Stimulated activated naive B cell treated with anti-CD40 and anti-IgM and Interleukin-4, amounts not matched to agents 10 μg/mL and 1 μg/mL and 100 μg/mL, for 72 hours (primary cell): ENCODE data around the gene SRP14.
A peak's percentile ranks its signal among the peaks of the same experiment; 100 is the strongest.
"Not testable (repeated sequence)": the region's sequence is repeated elsewhere in the genome, so short reads cannot be mapped to it uniquely, and the experiment has no call there.

Source experiments
- ATAC-seq, 2 donors: fragments of 150-1000 bp; cut with Tn5 transposase; replicated peaks; 2 replicates each; pipeline ENCODE4 v1.10.0; 2021; ENCODE audit warnings: moderate library complexity in 1 of 2
- DNase-seq: peaks from one replicate; pipeline ENCODE4 v3.0.0; 2021
- H3K27ac Mint-ChIP-seq: one replicate; pipeline ENCODE4 v1.8.0; 2022; ENCODE audit warnings: mild to moderate bottlenecking, mixed read lengths
- H3K27me3 Mint-ChIP-seq, 2 donors: one replicate each; pipeline ENCODE4 v1.8.0; 2022; ENCODE audit warnings: mixed read lengths in 2 of 2
- H3K36me3 Mint-ChIP-seq, 2 donors: one replicate each; pipeline ENCODE4 v1.8.0; 2022; ENCODE audit warnings: mixed read lengths in 2 of 2, mild to moderate bottlenecking in 1 of 2
- H3K4me1 Mint-ChIP-seq, 2 donors: one replicate each; pipeline ENCODE4 v1.8.0; 2022; ENCODE audit warnings: mixed read lengths in 2 of 2, mild to moderate bottlenecking in 1 of 2
- H3K4me3 Mint-ChIP-seq, 2 donors: one replicate each; pipeline ENCODE4 v1.8.0; 2022; ENCODE audit warnings: mild to moderate bottlenecking in 2 of 2, mixed read lengths in 2 of 2, moderate library complexity in 1 of 2
- H3K9me3 Mint-ChIP-seq, 2 donors: one replicate each; pipeline ENCODE4 v1.8.0; 2022; ENCODE audit warnings: mixed read lengths in 2 of 2, mild to moderate bottlenecking in 1 of 2

The SRP14 gene

GRCh38 chr15:40073716-40074490, 34.9 kb upstream of the SRP14 start:
- Mint-ChIP-seq H3K4me1 (peaks cover 27 to 40% of the 10 kb centered on the region in 2 donors), H3K27ac (peak overlapping the region; percentile 80), H3K4me3 (peak overlapping the region; percentile 72 to 75)
- not testable (repeated sequence) for H3K27me3 Mint-ChIP-seq, H3K36me3 Mint-ChIP-seq, ATAC-seq, DNase-seq, H3K9me3 Mint-ChIP-seq

GRCh38 chr15:40072216-40072990, 33.4 kb upstream of the SRP14 start:
- DNase-seq (no peak), ATAC-seq (no peak)
- no peaks in the 10 kb centered on the region for H3K9me3 Mint-ChIP-seq
- peaks cover 31 to 41% of the 10 kb centered on the region in 2 donors for H3K4me1 Mint-ChIP-seq
- H3K27ac Mint-ChIP-seq = peak overlapping the region; percentile 4
- H3K27me3 Mint-ChIP-seq = no peaks in the 10 kb centered on the region
- no peak overlapping the region for H3K4me3 Mint-ChIP-seq
- H3K36me3 Mint-ChIP-seq = peaks cover 0 to 10% of the 10 kb centered on the region in 2 donors

GRCh38 chr15:40070608-40071218, 31.7 kb upstream of the SRP14 start:
- Mint-ChIP-seq H3K36me3 (peaks cover 0 to 10% of the 10 kb centered on the region in 2 donors), H3K4me1 (peaks cover 31 to 41% of the 10 kb centered on the region in 2 donors), H3K27me3 (no peaks in the 10 kb centered on the region), H3K4me3 (no peak overlapping the region), H3K27ac (no peak overlapping the region), H3K9me3 (no peaks in the 10 kb centered on the region)
- ATAC-seq (no peak), DNase-seq (no peak)

GRCh38 chr15:40070166-40070557, 31.2 kb upstream of the SRP14 start:
- Mint-ChIP-seq H3K36me3 (peaks cover 0 to 10% of the 10 kb centered on the region in 2 donors), H3K27me3 (no peaks in the 10 kb centered on the region), H3K4me3 (peak overlapping the region in 1 of 2 donors; percentile 51), H3K4me1 (peaks cover 28 to 37% of the 10 kb centered on the region in 2 donors), H3K9me3 (no peaks in the 10 kb centered on the region), H3K27ac (peak overlapping the region; percentile 78)
- no peak for DNase-seq
- ATAC-seq = peak in 1 of 2 donors; percentile 18

- H3K4me3 Mint-ChIP-seq = peak overlapping the region; percentile 17 to 51
- peak overlapping the region; percentile 78 for H3K27ac Mint-ChIP-seq
- H3K36me3 Mint-ChIP-seq = peaks cover 2 to 8% of the 10 kb centered on the region in 2 donors
- H3K4me1 Mint-ChIP-seq = peaks cover 32 to 40% of the 10 kb centered on the region in 2 donors
- H3K27me3 Mint-ChIP-seq = no peaks in the 10 kb centered on the region
- no peaks in the 10 kb centered on the region for H3K9me3 Mint-ChIP-seq
- ATAC-seq (peak; percentile 63 to 81), DNase-seq (peak; percentile 65)
These were observed 30.5 kb upstream of the SRP14 start for GRCh38 chr15:40069178-40070165.

GRCh38 chr15:40067921-40068624, 29.1 kb upstream of the SRP14 start:
- no peak overlapping the region for H3K27ac Mint-ChIP-seq
- H3K4me1 Mint-ChIP-seq = peaks cover 34 to 39% of the 10 kb centered on the region in 2 donors
- H3K4me3 Mint-ChIP-seq = peak overlapping the region in 1 of 2 donors; percentile 11
- H3K27me3 Mint-ChIP-seq = no peaks in the 10 kb centered on the region
- ATAC-seq = no peak
- H3K36me3 Mint-ChIP-seq = peaks cover 0 to 2% of the 10 kb centered on the region in 2 donors
- DNase-seq = no peak
- no peaks in the 10 kb centered on the region for H3K9me3 Mint-ChIP-seq

GRCh38 chr15:40066589-40066988, 27.6 kb upstream of the SRP14 start:
- peaks cover 0 to 2% of the 10 kb centered on the region in 2 donors for H3K36me3 Mint-ChIP-seq
- no peaks in the 10 kb centered on the region for H3K27me3 Mint-ChIP-seq
- H3K4me3 Mint-ChIP-seq = no peak overlapping the region
- DNase-seq (no peak), ATAC-seq (no peak)
- H3K27ac Mint-ChIP-seq = no peak overlapping the region
- peaks cover 33% of the 10 kb centered on the region in 2 donors for H3K4me1 Mint-ChIP-seq
- no peaks in the 10 kb centered on the region for H3K9me3 Mint-ChIP-seq

GRCh38 chr15:40065166-40065565, 26.2 kb upstream of the SRP14 start:
- DNase-seq = no peak
- peaks cover 0 to 6% of the 10 kb centered on the region in 2 donors for H3K36me3 Mint-ChIP-seq
- H3K4me3 Mint-ChIP-seq = no peak overlapping the region
- H3K4me1 Mint-ChIP-seq = peaks cover 30 to 33% of the 10 kb centered on the region in 2 donors
- no peaks in the 10 kb centered on the region for H3K9me3 Mint-ChIP-seq
- no peak for ATAC-seq
- peak overlapping the region; percentile 94 for H3K27ac Mint-ChIP-seq
- no peaks in the 10 kb centered on the region for H3K27me3 Mint-ChIP-seq

GRCh38 chr15:40064231-40064894, 25.4 kb upstream of the SRP14 start:
- Mint-ChIP-seq H3K27ac (peak overlapping the region; percentile 94), H3K36me3 (peaks cover 0 to 6% of the 10 kb centered on the region in 2 donors), H3K4me3 (peak overlapping the region; percentile 43 to 44), H3K9me3 (no peaks in the 10 kb centered on the region), H3K4me1 (peaks cover 26 to 34% of the 10 kb centered on the region in 2 donors), H3K27me3 (no peaks in the 10 kb centered on the region)
- DNase-seq (peak; percentile 53), ATAC-seq (peak; percentile 70 to 81)

- H3K27ac Mint-ChIP-seq = peak overlapping the region; percentile 94
- ATAC-seq (no peak), DNase-seq (no peak)
- H3K4me3 Mint-ChIP-seq = no peak overlapping the region
- no peaks in the 10 kb centered on the region for H3K9me3 Mint-ChIP-seq
- H3K4me1 Mint-ChIP-seq = peaks cover 26 to 35% of the 10 kb centered on the region in 2 donors
- H3K36me3 Mint-ChIP-seq = peaks cover 0 to 6% of the 10 kb centered on the region in 2 donors
- no peaks in the 10 kb centered on the region for H3K27me3 Mint-ChIP-seq
These were observed 24.6 kb upstream of the SRP14 start for GRCh38 chr15:40063563-40064011.

GRCh38 chr15:40062816-40063562, 24.0 kb upstream of the SRP14 start:
- Mint-ChIP-seq H3K4me1 (peaks cover 32 to 37% of the 10 kb centered on the region in 2 donors), H3K36me3 (peaks cover 5 to 7% of the 10 kb centered on the region in 2 donors), H3K9me3 (no peaks in the 10 kb centered on the region), H3K27ac (peak overlapping the region; percentile 63), H3K27me3 (no peaks in the 10 kb centered on the region), H3K4me3 (no peak overlapping the region)
- ATAC-seq (no peak), DNase-seq (no peak)
